Spleen (tissue), 11 donors: ENCODE measurements around the gene EZH2. TPM values are rescaled to one million over a fixed set of nuclear protein-coding genes. Genes with fewer than 3 reads are reported as not detected.

Source experiments
- DNase-seq: peaks from one replicate; pipeline ENCODE4 v3.0.0-alpha.2; 2020
- H3K27ac ChIP-seq, 8 donors: fragments of 200-600 bp; sonication (generic) in 7 of 8; 1 replicate in 4 of 8; 2 replicates in 4 of 8; pipeline versions ENCODE4 v1.5.0 to v1.8.0; 2016 to 2021; ENCODE audit warnings: inconsistent platforms in 4 of 8, mild to moderate bottlenecking in 4 of 8, moderate library complexity in 1 of 8
- H3K27me3 ChIP-seq, 7 donors: fragments of 200-600 bp; sonication (generic) in 6 of 7; replicated peaks in 1 of 7; 1 replicate in 4 of 7; 2 replicates in 3 of 7; pipeline versions ENCODE4 v1.5.0 to v1.8.0; 2016 to 2021; ENCODE audit warnings: inconsistent platforms in 3 of 7, mild to moderate bottlenecking in 1 of 7
- H3K36me3 ChIP-seq, 6 donors: fragments of 200-600 bp; sonication (generic) in 5 of 6; 1 replicate in 4 of 6; 2 replicates in 2 of 6; pipeline versions ENCODE4 v1.5.0 to v1.8.0; 2016 to 2021; ENCODE audit warnings: inconsistent platforms in 2 of 6
- H3K4me1 ChIP-seq, 6 donors: fragments of 200-600 bp; sonication (generic) in 5 of 6; 1 replicate in 3 of 6; 2 replicates in 3 of 6; pipeline versions ENCODE4 v1.5.0 to v1.8.0; 2016 to 2021; ENCODE audit warnings: inconsistent platforms in 3 of 6
- H3K4me3 ChIP-seq, 8 donors: fragments of 200-600 bp; sonication (generic) in 7 of 8; 1 replicate in 4 of 8; 2 replicates in 4 of 8; pipeline versions ENCODE4 v1.5.0 to v1.8.0; 2016 to 2021; ENCODE audit warnings: inconsistent platforms in 4 of 8, mild to moderate bottlenecking in 4 of 8, moderate library complexity in 2 of 8
- H3K9me3 ChIP-seq, 8 donors: fragments of 200-600 bp; sonication (generic) in 7 of 8; 1 replicate in 4 of 8; 2 replicates in 4 of 8; pipeline versions ENCODE4 v1.5.0 to v1.8.0; 2016 to 2021; ENCODE audit warnings: inconsistent platforms in 4 of 8
- CTCF ChIP-seq, 11 experiments: fragments of 200-600 bp in 7 of 11; fragments of 450-650 bp in 4 of 11; sonication (generic) in 4 of 11; IDR thresholded peaks in 8 of 11; conservative IDR thresholded peaks in 3 of 11; 1 replicate in 7 of 11; 2 replicates in 4 of 11; pipeline versions ENCODE4 v1.4.0 to v1.8.0; 2016 to 2021; ENCODE audit warnings: antibody characterized with exemption in 11 of 11, inconsistent platforms in 4 of 11, mild to moderate bottlenecking in 1 of 11
- POLR2A ChIP-seq, 3 donors: fragments of 450-650 bp; IDR thresholded peaks; one replicate each; pipeline ENCODE4 v1.5.1; 2017; ENCODE audit warnings: antibody characterized with exemption in 3 of 3, mild to moderate bottlenecking in 1 of 3
- POLR2AphosphoS5 ChIP-seq, 3 donors: sonication (generic); formaldehyde crosslinking; IDR thresholded peaks; one replicate each; pipeline ENCODE4 v1.5.1; 2017; ENCODE audit warnings: antibody characterized with exemption in 3 of 3
- WGBS, 5 donors: extraction: QIAGEN DNeasy Blood & Tissue Kit in 3 of 5; methylation state at CpG; one replicate each; pipeline versions ENCODE4 v1.1.5 to v1.1.7; 2013 to 2018; 5-methylcytosine and 5-hydroxymethylcytosine counted together
- intact Hi-C: fragments of 100-400 bp; cut with DNase I; formaldehyde crosslinking; loops from one replicate; pipeline ENCODE4 v1.15.0; 2023; ENCODE audit warnings: low total_unique reads
- polyA plus RNA-seq, 3 donors: library from polyadenylated mRNA; stranded (reverse); fragments of 200-250 nt; gene quantifications; one replicate each; pipeline ENCODE4 v1.2.1, GENCODE V29; 2013
- total RNA-seq, 7 donors: library from RNA; depleted of rRNA in 3 of 7; stranded (reverse); fragments of >200 nt in 3 of 7; fragmentation: NEBNext Ultra II Directional in 4 of 7; extraction: Animal tissue kit (Norgen Biotek cat#: 25700) in 4 of 7; gene quantifications; one replicate each; pipeline versions ENCODE4 v1.1.0 to v1.2.1, GENCODE V29; 2016 to 2021
- donor health status: healthy with polysubstance abuse.
- donor health status: DM: no; HTN: no; CAD: no; lungs with moderate emphysema.
- donor health status: DM: no; HTN: no; CAD: no.
- donor health status: Bipolar disorder and iron deficiency.
- donor health status: healthy.
- donor health status: DM: no; HTN: no; CAD: no.
- donor health status: DM: yes; HTN: yes; CAD: no.

EZH2 gene
- total and polyA plus RNA-seq, 10 donors, result 5.0 to 14.5 (median 7.4) TPM

- H3K4me1 ChIP-seq, result no peaks in the 10 kb centered on the region
Measured at GRCh38 chr7:148905093-148905666, 21.1 kb upstream of the EZH2 start.

GRCh38 chr7:148903504-148903903 lies 19.4 kb upstream of the EZH2 start:
- no peak for TF ChIP-seq POLR2A (IDR thresholded peaks at IDR 0.05)
- TF ChIP-seq CTCF (IDR thresholded peaks at IDR 0.05 in 8 of 11, conservative IDR thresholded peaks at IDR 0.05 in 3 of 11), result no peak
- TF ChIP-seq POLR2AphosphoS5 (IDR thresholded peaks at IDR 0.05), result no peak
- no peak overlapping the region for H3K27ac ChIP-seq
- no peak overlapping the region for H3K4me3 ChIP-seq
- no peaks in the 10 kb centered on the region for H3K4me1 ChIP-seq
- H3K9me3 ChIP-seq, result no peaks in the 10 kb centered on the region
- intact Hi-C loops, result no loop called here
- H3K36me3 ChIP-seq, result no peaks in the 10 kb centered on the region
- no peak for DNase-seq
- WGBS, 5 donors, result 62 to 100% (median 80%) methylated on average over 1 of the region's 1 CpG
- H3K27me3 ChIP-seq, result peaks cover 0 to 12% (median 0%) of the 10 kb centered on the region in 7 donors

More at GRCh38 chr7:148905093-148905666, 21.1 kb upstream of the EZH2 start:
- no peak for TF ChIP-seq POLR2A (IDR thresholded peaks at IDR 0.05)
- no peak for TF ChIP-seq POLR2AphosphoS5 (IDR thresholded peaks at IDR 0.05)
- no peak for TF ChIP-seq CTCF (IDR thresholded peaks at IDR 0.05 in 8 of 11, conservative IDR thresholded peaks at IDR 0.05 in 3 of 11)
- intact Hi-C loops, result no loop called here
- no peak for DNase-seq
- Histone ChIP-seq H3K4me3 (no peak overlapping the region), H3K27ac (no peak overlapping the region), H3K9me3 (no peaks in the 10 kb centered on the region), H3K36me3 (no peaks in the 10 kb centered on the region), H3K27me3 (peaks cover 0 to 26% (median 0%) of the 10 kb centered on the region in 7 donors)
- 46 to 64% (median 59%) methylated on average over 5 to 6 of the region's 6 CpGs for WGBS, 5 donors

GRCh38 chr7:148901178-148901577 lies 17.1 kb upstream of the EZH2 start:
- Histone ChIP-seq H3K9me3 (no peaks in the 10 kb centered on the region), H3K27ac (no peak overlapping the region), H3K4me3 (no peak overlapping the region), H3K36me3 (no peaks in the 10 kb centered on the region), H3K4me1 (no peaks in the 10 kb centered on the region), H3K27me3 (peaks cover 0 to 16% (median 0%) of the 10 kb centered on the region in 7 donors)
- WGBS, 5 donors, result 84 to 97% (median 87%) methylated on average over 3 of the region's 3 CpGs
- intact Hi-C loops, result no loop called here
- TF ChIP-seq POLR2A (IDR thresholded peaks at IDR 0.05) (no peak), POLR2AphosphoS5 (IDR thresholded peaks at IDR 0.05) (no peak), CTCF (IDR thresholded peaks at IDR 0.05 in 8 of 11, conservative IDR thresholded peaks at IDR 0.05 in 3 of 11) (no peak)
- DNase-seq, result no peak

- no peak for TF ChIP-seq CTCF (IDR thresholded peaks at IDR 0.05 in 8 of 11, conservative IDR thresholded peaks at IDR 0.05 in 3 of 11)
- no peak for TF ChIP-seq POLR2AphosphoS5 (IDR thresholded peaks at IDR 0.05)
- no peak for TF ChIP-seq POLR2A (IDR thresholded peaks at IDR 0.05)
Measured at GRCh38 chr7:148898845-148899484, 14.9 kb upstream of the EZH2 start.

More at GRCh38 chr7:148898845-148899484, 14.9 kb upstream of the EZH2 start:
- Histone ChIP-seq H3K27ac (no peak overlapping the region), H3K27me3 (peaks cover 0 to 29% (median 0%) of the 10 kb centered on the region in 7 donors), H3K36me3 (no peaks in the 10 kb centered on the region), H3K9me3 (no peaks in the 10 kb centered on the region), H3K4me1 (no peaks in the 10 kb centered on the region), H3K4me3 (no peak overlapping the region)
- DNase-seq, result no peak
- intact Hi-C loops, result no loop called here
- WGBS, 5 donors, result 58 to 73% (median 64%) methylated on average over 6 of the region's 6 CpGs
